NB4 (cell line): ENCODE data around the gene ADAM8.

Experiments
- CTCF ChIP-seq: IDR thresholded peaks from one replicate; pipeline ENCODE4 v1.5.1; 2012; ENCODE audit warnings: low read depth, low read length
- MYC ChIP-seq: IDR thresholded peaks from 2 replicates; pipeline ENCODE4 v1.6.1; 2011; ENCODE audit warnings: low read depth, low read length
- POLR2A ChIP-seq: IDR thresholded peaks from 2 replicates; pipeline ENCODE4 v1.6.1; 2011; ENCODE audit warnings: mild to moderate bottlenecking; ENCODE audit not compliant: insufficient read length; ENCODE audit errors: extremely low read depth

GRCh38 chr10:133219782-133220181 lies 56.9 kb downstream of the ADAM8 start:
- TF ChIP-seq POLR2A (no peak), CTCF (no peak), MYC (no peak)
